VCaP (cell line): ENCODE results near the gene FAM168A.

Experiments used
- H3K27ac ChIP-seq: fragments of 450-650 bp; 2 replicates; pipeline ENCODE4 v1.5.1; 2017
- TF ChIP-seq, protein P1 (sequence below): fragments of 450-650 bp; conservative IDR thresholded peaks from 2 replicates; pipeline ENCODE4 v1.5.1; 2017; ENCODE audit warnings: mild to moderate bottlenecking, moderate library complexity

FAM168A gene

DNA sequence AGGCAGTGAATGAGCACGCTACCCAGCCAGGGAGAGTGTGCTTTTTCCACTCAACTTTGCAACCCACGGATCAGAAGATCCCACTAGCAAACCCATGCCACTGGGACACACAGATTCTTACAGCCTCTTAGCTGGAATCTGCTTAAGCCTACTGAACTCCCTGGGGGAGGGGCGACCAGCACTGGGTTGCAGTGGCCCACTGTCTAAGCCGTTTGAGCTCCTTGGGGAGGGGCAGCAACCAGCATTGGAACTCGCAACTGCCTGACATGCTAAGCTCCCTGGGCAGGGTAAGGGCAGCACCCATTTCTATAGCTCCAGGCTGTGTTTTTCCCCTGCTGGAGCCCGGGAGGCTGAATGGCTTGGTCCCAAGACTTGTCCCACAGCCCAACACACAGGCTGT, 99.6 kb downstream of the FAM168A start:
- TF ChIP-seq, protein P1, sequence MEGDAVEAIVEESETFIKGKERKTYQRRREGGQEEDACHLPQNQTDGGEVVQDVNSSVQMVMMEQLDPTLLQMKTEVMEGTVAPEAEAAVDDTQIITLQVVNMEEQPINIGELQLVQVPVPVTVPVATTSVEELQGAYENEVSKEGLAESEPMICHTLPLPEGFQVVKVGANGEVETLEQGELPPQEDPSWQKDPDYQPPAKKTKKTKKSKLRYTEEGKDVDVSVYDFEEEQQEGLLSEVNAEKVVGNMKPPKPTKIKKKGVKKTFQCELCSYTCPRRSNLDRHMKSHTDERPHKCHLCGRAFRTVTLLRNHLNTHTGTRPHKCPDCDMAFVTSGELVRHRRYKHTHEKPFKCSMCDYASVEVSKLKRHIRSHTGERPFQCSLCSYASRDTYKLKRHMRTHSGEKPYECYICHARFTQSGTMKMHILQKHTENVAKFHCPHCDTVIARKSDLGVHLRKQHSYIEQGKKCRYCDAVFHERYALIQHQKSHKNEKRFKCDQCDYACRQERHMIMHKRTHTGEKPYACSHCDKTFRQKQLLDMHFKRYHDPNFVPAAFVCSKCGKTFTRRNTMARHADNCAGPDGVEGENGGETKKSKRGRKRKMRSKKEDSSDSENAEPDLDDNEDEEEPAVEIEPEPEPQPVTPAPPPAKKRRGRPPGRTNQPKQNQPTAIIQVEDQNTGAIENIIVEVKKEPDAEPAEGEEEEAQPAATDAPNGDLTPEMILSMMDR, result no peak
- H3K27ac ChIP-seq, result no peak overlapping the region

DNA sequence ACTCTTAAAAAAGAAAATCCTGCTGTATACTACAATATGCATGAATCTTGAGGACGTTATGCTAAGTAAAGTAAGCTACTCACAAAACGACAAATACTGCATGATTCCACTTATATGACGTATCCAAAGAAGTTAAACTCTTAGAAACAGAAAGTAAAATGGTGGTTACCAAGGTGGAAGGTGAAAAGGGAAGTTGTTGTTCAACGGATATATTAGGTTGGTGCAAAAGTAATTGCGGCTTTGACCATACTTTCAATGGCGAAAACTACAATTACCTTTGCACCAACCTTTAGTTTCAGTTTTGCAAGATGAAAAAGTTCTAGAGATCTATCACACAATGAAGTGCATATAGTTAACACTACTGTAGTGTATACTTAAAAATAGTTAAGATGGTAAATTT, 101.8 kb downstream of the FAM168A start:
- TF ChIP-seq, protein P1, result no peak
- H3K27ac ChIP-seq, result no peak overlapping the region

DNA sequence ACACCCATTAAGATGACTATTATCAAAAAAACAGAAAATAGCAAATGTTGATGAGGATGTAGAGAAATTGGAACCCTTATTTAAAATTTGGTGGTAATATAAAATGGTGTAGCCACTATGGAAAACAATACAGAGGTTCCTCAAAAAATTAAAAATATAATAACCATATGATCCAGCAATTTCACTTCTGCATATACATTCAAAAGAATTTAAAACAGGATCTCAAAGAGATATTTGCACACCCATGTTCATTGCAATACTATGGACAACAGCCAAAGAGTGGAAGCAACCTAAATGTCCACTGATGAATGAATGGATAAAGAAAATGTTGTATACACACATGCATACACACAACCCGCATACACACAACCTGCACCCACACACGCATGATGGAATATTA, 102.2 kb downstream of the FAM168A start:
- TF ChIP-seq, protein P1, result no peak
- H3K27ac ChIP-seq, result no peak overlapping the region

DNA sequence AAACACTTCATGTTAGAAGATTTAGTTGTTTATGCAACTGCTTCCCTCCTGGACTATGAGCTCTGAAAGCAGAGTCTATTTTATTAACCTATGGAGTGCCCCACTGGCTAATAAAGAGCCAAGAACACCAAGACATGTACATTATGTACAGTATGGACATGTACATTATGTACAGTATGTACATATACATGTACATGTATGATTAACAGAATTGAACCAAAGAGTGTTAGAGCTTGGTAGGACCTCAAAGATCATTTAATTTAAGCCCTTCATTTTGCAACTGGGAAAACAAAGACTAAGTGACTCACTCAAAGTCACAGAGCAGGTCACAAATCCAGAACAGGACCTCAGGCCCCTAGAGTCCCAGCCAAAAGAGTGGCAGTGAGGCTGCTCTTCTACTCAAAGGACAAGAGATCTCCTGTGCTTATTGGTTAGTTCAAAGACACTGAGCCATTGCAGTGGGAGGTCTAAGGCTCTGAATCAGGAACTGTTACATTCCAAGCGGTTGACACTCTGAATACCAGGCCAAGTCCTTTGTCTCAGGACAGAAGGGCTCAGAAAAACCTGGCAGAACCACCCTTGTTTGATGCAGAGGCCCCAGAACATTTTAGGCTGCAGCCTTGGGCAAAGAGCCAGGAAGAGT, 103.8 kb downstream of the FAM168A start:
- H3K27ac ChIP-seq, result no peak overlapping the region

DNA sequence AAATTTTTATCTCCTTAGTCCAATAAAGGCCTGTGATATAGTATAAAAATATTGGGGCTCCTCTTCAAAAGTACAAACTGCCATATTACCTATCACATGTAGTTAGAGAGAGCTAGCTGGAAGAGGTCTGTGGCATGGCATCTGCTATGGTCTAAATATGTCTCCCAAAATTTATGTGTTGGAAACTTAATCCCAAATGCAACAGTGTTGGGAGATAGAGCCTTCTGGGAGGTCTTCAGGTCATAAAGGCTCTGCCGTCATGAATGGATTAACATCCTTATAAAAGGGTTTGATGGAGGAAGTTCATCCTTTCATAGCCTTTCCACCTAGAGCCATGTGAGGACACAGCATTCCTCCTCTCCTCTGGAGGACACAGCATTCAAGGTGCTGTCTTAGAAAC, 116.3 kb downstream of the FAM168A start:
- TF ChIP-seq, protein P1, result no peak
- no peak overlapping the region for H3K27ac ChIP-seq

More for the DNA sequence above, 103.8 kb downstream of the FAM168A start:
- TF ChIP-seq, protein P1, result no peak

DNA sequence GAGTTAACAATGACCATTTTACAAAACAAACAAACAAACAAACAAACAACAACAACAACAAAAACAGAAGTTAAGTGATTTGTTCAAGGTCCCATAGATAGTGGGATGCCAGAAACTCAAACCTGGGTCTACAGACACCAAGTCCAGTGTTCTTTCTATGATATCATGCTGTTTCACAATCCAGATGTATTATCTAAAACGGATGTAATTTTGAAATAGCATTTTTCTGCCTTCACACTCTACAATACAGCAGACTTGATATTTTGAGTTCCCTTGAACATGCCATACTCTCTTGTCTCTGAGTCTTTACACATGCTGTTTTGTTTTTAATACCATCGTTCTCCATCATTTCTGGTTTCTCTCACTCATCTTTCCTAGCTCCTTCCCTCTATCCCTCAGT, 117.2 kb downstream of the FAM168A start:
- TF ChIP-seq, protein P1, result no peak
- H3K27ac ChIP-seq, result no peak overlapping the region

DNA sequence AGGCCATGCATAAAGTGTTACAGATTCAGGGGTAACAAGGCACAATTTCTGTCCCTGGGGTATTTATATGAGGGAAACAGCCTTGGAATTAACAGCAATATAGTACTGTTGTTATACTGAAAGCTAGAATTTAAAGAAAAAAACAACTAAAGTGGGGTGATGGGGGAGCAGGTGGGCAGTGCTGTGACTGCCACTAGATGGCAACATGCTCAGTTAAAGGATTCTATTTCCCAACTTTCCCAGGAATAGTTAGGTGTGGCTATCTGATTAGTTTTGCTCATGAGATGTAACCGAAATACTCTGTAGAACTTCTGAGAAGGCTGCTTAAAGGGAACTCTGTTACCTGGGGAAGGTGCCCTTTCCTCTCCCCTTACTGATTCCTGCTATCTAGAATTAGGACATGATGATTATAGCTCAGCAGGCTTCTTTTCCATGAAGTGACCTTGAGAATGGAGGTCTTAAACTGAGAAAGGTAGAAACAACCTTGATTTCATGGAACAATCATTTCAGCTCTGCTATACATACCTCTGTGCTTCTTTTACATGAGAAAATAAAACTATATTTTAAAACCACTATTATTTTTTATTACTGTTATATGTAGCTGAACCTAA, 119.1 kb downstream of the FAM168A start:
- TF ChIP-seq, protein P1, result peak; percentile 92

More for the DNA sequence above, 119.1 kb downstream of the FAM168A start:
- H3K27ac ChIP-seq, result no peak overlapping the region
